NOMO-1 treated with dmso at 0.1 percent for 144 hours (cell line): ENCODE results near the gene SERPINC1.
"Not testable (repeated sequence)": the region's sequence is repeated elsewhere in the genome, so short reads cannot be mapped to it uniquely, and the experiment has no call there.

Source experiments
- DNase-seq: peaks from one replicate; lab custom pipeline; 2025; ENCODE audit not compliant: unreplicated experiment; lab: John Stamatoyannopoulos, UW

SERPINC1 gene

GRCh38 chr1:173863224-173864161, 53.6 kb downstream of the SERPINC1 start:
- DNase-seq = no peak

GRCh38 chr1:173862769-173863223, 54.3 kb downstream of the SERPINC1 start:
- DNase-seq = no peak

GRCh38 chr1:173862146-173862768, 54.9 kb downstream of the SERPINC1 start:
- DNase-seq = not testable (repeated sequence)

- DNase-seq = no peak
These were observed 55.4 kb downstream of the SERPINC1 start for GRCh38 chr1:173861731-173862145.

GRCh38 chr1:173860065-173860464, 57.1 kb downstream of the SERPINC1 start:
- DNase-seq = no peak

- DNase-seq = not testable (repeated sequence)
These were observed 57.6 kb downstream of the SERPINC1 start for GRCh38 chr1:173859547-173859946.

GRCh38 chr1:173857363-173857917, 59.7 kb downstream of the SERPINC1 start:
- no peak for DNase-seq

GRCh38 chr1:173856903-173857302, 60.2 kb downstream of the SERPINC1 start:
- no peak for DNase-seq

- DNase-seq = no peak
These were observed 61.1 kb downstream of the SERPINC1 start for GRCh38 chr1:173856014-173856413.
